Muscle of arm (tissue), 12 donors: ENCODE results near the gene BCKDK. TPM values are rescaled to one million over a fixed set of nuclear protein-coding genes. Genes with fewer than 3 reads are reported as not detected.

Experiments
- DNase-seq: peaks from one replicate; pipeline ENCODE4 v3.0.0-alpha.2; 2013
- polyA plus RNA-seq, 12 donors: library from polyadenylated mRNA; unstranded; fragments of 120-200 nt; gene quantifications; one replicate each; pipeline ENCODE4 v1.2.1, GENCODE V29; 2013; ENCODE audit not compliant: insufficient read length in 12 of 12

BCKDK gene
- polyA plus RNA-seq, 12 donors: 19.1 to 30.0 (median 24.8) TPM; not detected in 1

GRCh38 chr16:31078597-31079341 lies 29.4 kb upstream of the BCKDK start:
- DNase-seq: no peak

GRCh38 chr16:31079342-31079944 lies 28.7 kb upstream of the BCKDK start:
- DNase-seq: no peak

DNA sequence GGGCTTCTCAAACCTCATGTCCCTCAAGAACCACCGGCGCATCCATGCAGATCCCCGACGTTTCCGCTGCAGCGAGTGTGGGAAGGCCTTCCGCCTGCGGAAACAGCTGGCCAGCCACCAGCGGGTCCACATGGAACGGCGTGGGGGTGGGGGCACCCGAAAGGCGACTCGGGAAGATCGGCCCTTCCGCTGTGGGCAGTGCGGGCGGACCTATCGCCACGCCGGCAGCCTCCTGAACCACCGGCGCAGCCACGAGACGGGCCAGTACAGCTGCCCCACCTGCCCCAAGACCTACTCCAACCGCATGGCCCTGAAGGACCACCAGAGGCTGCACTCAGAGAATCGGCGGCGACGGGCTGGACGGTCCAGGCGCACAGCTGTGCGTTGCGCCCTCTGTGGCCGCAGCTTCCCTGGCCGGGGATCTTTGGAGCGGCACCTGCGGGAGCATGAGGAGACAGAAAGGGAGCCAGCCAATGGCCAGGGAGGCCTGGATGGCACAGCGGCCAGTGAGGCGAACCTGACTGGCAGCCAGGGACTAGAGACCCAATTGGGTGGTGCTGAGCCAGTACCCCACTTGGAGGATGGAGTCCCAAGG lies 28.1 kb upstream of the BCKDK start:
- no peak for DNase-seq

- DNase-seq: no peak
Observed at GRCh38 chr16:31080756-31081419, 27.3 kb upstream of the BCKDK start.

DNA sequence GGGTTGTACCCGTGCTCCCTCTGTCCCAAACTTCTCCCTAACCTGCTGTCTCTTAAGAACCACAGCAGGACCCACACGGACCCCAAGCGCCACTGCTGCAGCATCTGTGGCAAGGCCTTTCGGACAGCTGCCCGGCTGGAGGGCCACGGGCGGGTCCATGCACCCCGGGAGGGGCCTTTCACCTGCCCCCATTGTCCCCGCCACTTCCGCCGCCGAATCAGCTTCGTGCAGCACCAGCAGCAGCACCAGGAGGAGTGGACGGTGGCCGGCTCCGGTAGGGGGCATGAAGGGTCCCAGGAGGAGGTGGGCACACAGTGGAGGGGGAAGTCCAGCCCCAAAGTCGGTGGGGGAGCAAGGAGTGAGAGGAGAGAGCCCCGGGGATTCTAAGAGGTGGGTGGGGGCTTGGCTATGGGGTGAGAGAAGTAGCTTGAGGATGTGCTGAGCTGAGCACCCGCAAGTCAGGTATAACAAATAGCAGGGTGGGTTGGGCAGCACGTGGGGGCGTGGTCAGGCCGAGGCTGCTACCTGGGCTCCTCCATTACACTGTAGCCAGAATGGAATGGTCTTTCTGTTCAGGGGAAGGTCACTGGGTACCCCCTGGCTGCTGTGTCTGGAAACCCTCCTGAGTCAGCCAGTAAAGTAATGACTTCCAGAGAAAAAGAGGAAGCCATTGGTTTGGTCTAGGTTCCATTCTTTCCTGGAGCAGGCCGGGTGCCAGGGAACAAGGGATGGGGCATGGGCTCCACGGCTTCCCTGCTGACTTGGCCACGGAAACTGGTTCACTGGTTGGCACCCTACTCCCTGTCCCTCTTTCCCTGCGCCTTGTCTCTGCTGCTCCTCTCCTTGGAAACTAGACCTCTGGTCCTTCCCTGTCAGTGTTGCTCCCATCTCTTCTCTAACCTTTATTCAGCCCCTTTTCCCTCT lies 26.5 kb upstream of the BCKDK start:
- no peak for DNase-seq

GRCh38 chr16:31082368-31083045 lies 25.7 kb upstream of the BCKDK start:
- DNase-seq: no peak

GRCh38 chr16:31083081-31083480 lies 25.1 kb upstream of the BCKDK start:
- no peak for DNase-seq

GRCh38 chr16:31083556-31083955 lies 24.6 kb upstream of the BCKDK start:
- DNase-seq: no peak

GRCh38 chr16:31083981-31084380 lies 24.2 kb upstream of the BCKDK start:
- DNase-seq: no peak

- no peak for DNase-seq
Observed at GRCh38 chr16:31084584-31085302, 23.4 kb upstream of the BCKDK start.

GRCh38 chr16:31085411-31085810 lies 22.8 kb upstream of the BCKDK start:
- DNase-seq: no peak

DNA sequence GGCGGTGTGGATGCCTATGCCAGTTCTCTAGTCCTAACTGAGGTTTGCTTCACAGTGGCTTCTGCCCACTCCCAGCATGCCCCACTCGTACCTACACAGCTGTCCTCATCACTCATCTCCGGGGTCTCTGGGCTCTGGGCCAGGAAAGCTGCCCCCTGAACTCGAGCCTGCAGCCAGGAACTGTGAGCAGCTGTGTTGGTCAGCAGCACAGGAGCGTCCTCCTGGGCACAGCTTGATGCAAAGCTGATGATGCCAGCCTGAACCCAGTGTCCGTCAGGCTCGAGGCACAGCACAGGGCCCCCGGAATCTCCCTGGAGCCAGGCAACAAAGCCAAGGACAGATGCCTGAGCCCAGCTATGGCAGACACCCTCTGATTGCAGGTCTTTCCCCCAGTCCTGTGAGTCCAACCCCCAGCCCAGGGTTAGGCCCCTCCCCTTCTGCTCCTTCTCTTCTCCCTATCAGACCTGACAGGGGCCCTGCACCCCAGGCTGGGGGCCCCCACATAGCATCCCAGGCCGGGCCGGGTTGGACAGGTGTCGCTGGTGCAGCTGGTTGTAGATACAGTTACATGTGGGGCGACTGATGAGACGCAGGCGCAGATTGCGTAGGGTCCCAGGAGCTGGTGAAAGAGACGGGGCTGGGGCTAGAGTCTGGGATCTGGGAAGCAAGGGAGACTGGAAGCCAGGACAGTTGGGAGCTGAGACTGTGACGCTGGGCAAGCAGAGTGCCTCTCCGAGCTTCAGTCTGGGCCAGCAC lies 22.1 kb upstream of the BCKDK start:
- DNase-seq: no peak

- no peak for DNase-seq
Observed at GRCh38 chr16:31086629-31086906, 21.6 kb upstream of the BCKDK start.

- no peak for DNase-seq
Observed at GRCh38 chr16:31087481-31087880, 20.7 kb upstream of the BCKDK start.

- no peak for DNase-seq
Observed at GRCh38 chr16:31087971-31088370, 20.2 kb upstream of the BCKDK start.

- DNase-seq: no peak
Observed at GRCh38 chr16:31088459-31089183, 19.6 kb upstream of the BCKDK start, which contains the start of gene PRSS53. TSS of gene PRSS53 (minus strand) at chr16:31088943. CDS start at chr16:31088809, 134 bp downstream.

DNA sequence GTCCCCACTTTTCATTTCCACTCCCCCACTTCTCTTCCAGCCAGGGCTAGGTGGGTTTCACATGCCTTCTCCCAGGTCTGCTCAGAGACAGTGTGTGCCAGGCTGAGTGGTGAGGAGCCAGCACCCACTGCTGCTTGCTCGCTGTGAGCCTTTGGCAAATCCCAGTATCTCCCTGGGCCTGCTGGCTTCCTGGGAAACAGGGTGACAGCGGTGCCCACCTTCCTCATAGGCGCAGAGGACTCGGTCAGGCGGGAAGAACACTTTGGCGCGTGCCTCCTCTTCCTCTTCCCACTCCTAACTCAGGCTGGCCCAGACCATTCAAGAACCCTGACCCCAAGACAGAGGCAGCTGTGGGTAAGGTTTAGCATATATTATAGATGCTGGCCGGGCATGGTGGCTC lies 19.0 kb upstream of the BCKDK start:
- no peak for DNase-seq

GRCh38 chr16:31090540-31090939 lies 17.6 kb upstream of the BCKDK start:
- DNase-seq: no peak

DNA sequence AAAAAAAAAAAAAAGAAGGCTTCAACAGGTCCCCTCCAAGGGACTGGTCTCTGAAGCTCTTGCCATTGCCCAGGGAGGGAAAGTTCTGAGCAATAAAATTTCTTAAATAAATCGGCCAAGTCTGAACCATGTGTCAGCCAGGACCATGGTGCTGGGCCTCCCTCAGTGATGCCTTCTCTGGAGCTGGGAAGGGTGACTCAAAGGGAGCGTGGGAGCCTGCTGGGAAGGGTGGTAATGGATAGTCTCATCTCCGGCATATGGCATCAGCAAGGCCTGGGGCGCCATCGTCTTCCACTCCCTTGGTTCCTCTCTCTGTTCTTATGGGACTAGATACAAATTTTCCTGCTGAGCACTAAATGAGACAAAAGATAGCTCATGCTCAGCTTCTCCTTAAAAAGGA lies 15.9 kb upstream of the BCKDK start:
- DNase-seq: no peak
